HK-2 (cell line): ENCODE results near the gene FAM98A.

ENCODE experiments used
- DNase-seq: peaks from one replicate; pipeline ENCODE4 v3.0.0-alpha.2; 2018; ENCODE audit not compliant: unreplicated experiment

The FAM98A gene

GRCh38 chr2:33597026-33597425 lies 2.1 kb downstream of the FAM98A start:
- no peak for DNase-seq

GRCh38 chr2:33595385-33595784 lies 3.7 kb downstream of the FAM98A start:
- no peak for DNase-seq

GRCh38 chr2:33589444-33589843 lies 9.7 kb downstream of the FAM98A start:
- no peak for DNase-seq

GRCh38 chr2:33588232-33588631 lies 10.9 kb downstream of the FAM98A start:
- no peak for DNase-seq

- no peak for DNase-seq
These were observed 12.3 kb downstream of the FAM98A start for GRCh38 chr2:33586766-33587165.

- no peak for DNase-seq
These were observed 15.7 kb downstream of the FAM98A start for GRCh38 chr2:33583194-33583938.

GRCh38 chr2:33581872-33582271 lies 17.2 kb downstream of the FAM98A start:
- DNase-seq = no peak

GRCh38 chr2:33579227-33579626 lies 19.9 kb downstream of the FAM98A start:
- no peak for DNase-seq

GRCh38 chr2:33577668-33578067 lies 21.4 kb downstream of the FAM98A start:
- no peak for DNase-seq

GRCh38 chr2:33577084-33577483 lies 22.0 kb downstream of the FAM98A start:
- no peak for DNase-seq

GRCh38 chr2:33573657-33574056 lies 25.4 kb downstream of the FAM98A start:
- no peak for DNase-seq

GRCh38 chr2:33570681-33571080 lies 28.4 kb downstream of the FAM98A start:
- DNase-seq = no peak

- DNase-seq = no peak
These were observed 37.2 kb downstream of the FAM98A start for GRCh38 chr2:33561872-33562271.

GRCh38 chr2:33560017-33560416 lies 39.1 kb downstream of the FAM98A start:
- no peak for DNase-seq

GRCh38 chr2:33559328-33559727 lies 39.8 kb downstream of the FAM98A start:
- DNase-seq = no peak

- no peak for DNase-seq
These were observed 43.4 kb downstream of the FAM98A start for GRCh38 chr2:33555681-33556080.

- peak; percentile 2 for DNase-seq
These were observed 46.2 kb downstream of the FAM98A start for GRCh38 chr2:33552758-33553461.

- DNase-seq = no peak
These were observed 48.9 kb downstream of the FAM98A start for GRCh38 chr2:33550206-33550605.

- no peak for DNase-seq
These were observed 57.9 kb downstream of the FAM98A start for GRCh38 chr2:33541243-33541642.

GRCh38 chr2:33535421-33535820 lies 63.7 kb downstream of the FAM98A start:
- no peak for DNase-seq
